Ovary (tissue), 3 donors: ENCODE results near the gene CCDC88B.

Experiments
- EP300 ChIP-seq: sonication (generic); formaldehyde crosslinking; IDR thresholded peaks from one replicate; pipeline ENCODE4 v1.6.1; 2017; ENCODE audit warnings: antibody characterized with exemption
- POLR2A ChIP-seq: fragments of 450-650 bp; IDR thresholded peaks from one replicate; pipeline ENCODE4 v1.6.1; 2017; ENCODE audit warnings: antibody characterized with exemption, mild to moderate bottlenecking, moderate library complexity
- TF ChIP-seq, protein P1 (sequence below), 3 donors: fragments of 450-650 bp in 2 of 3; fragments of 200-600 bp in 1 of 3; IDR thresholded peaks; one replicate each; pipeline versions ENCODE4 v1.5.1 to v1.8.0; 2016 to 2022; ENCODE audit warnings: antibody characterized with exemption in 3 of 3, mild to moderate bottlenecking in 1 of 3
- donor health status: DM: no; HTN: no; CAD: no.

GRCh38 chr11:64387916-64388315 is 47.9 kb downstream of the CCDC88B start:
- TF ChIP-seq, protein P1, sequence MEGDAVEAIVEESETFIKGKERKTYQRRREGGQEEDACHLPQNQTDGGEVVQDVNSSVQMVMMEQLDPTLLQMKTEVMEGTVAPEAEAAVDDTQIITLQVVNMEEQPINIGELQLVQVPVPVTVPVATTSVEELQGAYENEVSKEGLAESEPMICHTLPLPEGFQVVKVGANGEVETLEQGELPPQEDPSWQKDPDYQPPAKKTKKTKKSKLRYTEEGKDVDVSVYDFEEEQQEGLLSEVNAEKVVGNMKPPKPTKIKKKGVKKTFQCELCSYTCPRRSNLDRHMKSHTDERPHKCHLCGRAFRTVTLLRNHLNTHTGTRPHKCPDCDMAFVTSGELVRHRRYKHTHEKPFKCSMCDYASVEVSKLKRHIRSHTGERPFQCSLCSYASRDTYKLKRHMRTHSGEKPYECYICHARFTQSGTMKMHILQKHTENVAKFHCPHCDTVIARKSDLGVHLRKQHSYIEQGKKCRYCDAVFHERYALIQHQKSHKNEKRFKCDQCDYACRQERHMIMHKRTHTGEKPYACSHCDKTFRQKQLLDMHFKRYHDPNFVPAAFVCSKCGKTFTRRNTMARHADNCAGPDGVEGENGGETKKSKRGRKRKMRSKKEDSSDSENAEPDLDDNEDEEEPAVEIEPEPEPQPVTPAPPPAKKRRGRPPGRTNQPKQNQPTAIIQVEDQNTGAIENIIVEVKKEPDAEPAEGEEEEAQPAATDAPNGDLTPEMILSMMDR (IDR thresholded peaks at IDR 0.05), result no peak
- TF ChIP-seq POLR2A (no peak), EP300 (no peak)
